Activated naive CD8-positive, alpha-beta T cell treated with anti-CD3 and anti-CD28 coated beads, Interleukin-2, amount 10 ng/mL, durations not matched to agents 7 days and 5 days (primary cell): ENCODE results near the gene IGF2BP2. TPM values are rescaled to one million over a fixed set of nuclear protein-coding genes. Genes with fewer than 3 reads are reported as not detected.
"Not testable (repeated sequence)": the region's sequence is repeated elsewhere in the genome, so short reads cannot be mapped to it uniquely, and the experiment has no call there.

Experiments used
- ATAC-seq: fragments of 150-1000 bp; cut with Tn5 transposase; one replicate; pipeline ENCODE4 v1.10.0; 2021; ENCODE audit warnings: low read depth, moderate library complexity
- POLR2A ChIA-PET: fragments of 350-600 bp; sonication (Branson Sonifier 250); formaldehyde crosslinking; loops from one replicate; lab custom pipeline; 2021; ENCODE audit warnings: antibody characterized with exemption; lab: Charles Lee
- DNase-seq: peaks from one replicate; pipeline ENCODE4 v3.0.0; 2021
- H3K27ac Mint-ChIP-seq: one replicate; pipeline ENCODE4 v1.8.0; 2022; ENCODE audit warnings: mild to moderate bottlenecking, mixed read lengths
- H3K27me3 Mint-ChIP-seq: one replicate; pipeline ENCODE4 v1.8.0; 2022; ENCODE audit warnings: mild to moderate bottlenecking, moderate library complexity, mixed read lengths
- H3K36me3 Mint-ChIP-seq: one replicate; pipeline ENCODE4 v1.8.0; 2021; ENCODE audit warnings: mild to moderate bottlenecking, mixed read lengths
- H3K4me1 Mint-ChIP-seq: one replicate; pipeline ENCODE4 v1.8.0; 2021; ENCODE audit warnings: mixed read lengths
- H3K4me3 Mint-ChIP-seq: one replicate; pipeline ENCODE4 v1.8.0; 2022; ENCODE audit warnings: mild to moderate bottlenecking, moderate library complexity, mixed read lengths
- H3K9me3 Mint-ChIP-seq: one replicate; pipeline ENCODE4 v1.8.0; 2021; ENCODE audit warnings: mixed read lengths
- total RNA-seq, 2 experiments: library from RNA; stranded (reverse); gene quantifications; one replicate each; pipeline ENCODE4 v1.2.3, GENCODE V29; 2021

IGF2BP2 gene
- total RNA-seq, 2 experiments from 2014 or later, result 0.11 to 1.2 TPM

- Mint-ChIP-seq H3K27ac (no peak overlapping the region), H3K4me1 (no peaks in the 10 kb centered on the region), H3K36me3 (no peaks in the 10 kb centered on the region), H3K27me3 (peaks cover 4% of the 10 kb centered on the region), H3K9me3 (no peaks in the 10 kb centered on the region), H3K4me3 (no peak overlapping the region)
- no peak for ATAC-seq
- DNase-seq, result no peak
- POLR2A ChIA-PET, result no interaction called here
Observed at GRCh38 chr3:185655426-185656320, 169.2 kb downstream of the IGF2BP2 start.

- H3K36me3 Mint-ChIP-seq, result no peaks in the 10 kb centered on the region
- ATAC-seq (no peak), DNase-seq (no peak)
- H3K4me1 Mint-ChIP-seq, result no peaks in the 10 kb centered on the region
- no peak overlapping the region for H3K27ac Mint-ChIP-seq
- H3K9me3 Mint-ChIP-seq, result no peaks in the 10 kb centered on the region
- H3K4me3 Mint-ChIP-seq, result no peak overlapping the region
- peaks cover 4% of the 10 kb centered on the region for H3K27me3 Mint-ChIP-seq
- POLR2A ChIA-PET, result no interaction called here
Observed at GRCh38 chr3:185654758-185655145, 170.1 kb downstream of the IGF2BP2 start.

GRCh38 chr3:185653949-185654757, 170.7 kb downstream of the IGF2BP2 start:
- no peaks in the 10 kb centered on the region for H3K36me3 Mint-ChIP-seq
- ATAC-seq (no peak), DNase-seq (no peak)
- no peaks in the 10 kb centered on the region for H3K9me3 Mint-ChIP-seq
- H3K27ac Mint-ChIP-seq, result no peak overlapping the region
- POLR2A ChIA-PET, result no interaction called here
- no peak overlapping the region for H3K4me3 Mint-ChIP-seq
- no peaks in the 10 kb centered on the region for H3K4me1 Mint-ChIP-seq
- peaks cover 4% of the 10 kb centered on the region for H3K27me3 Mint-ChIP-seq

GRCh38 chr3:185651971-185652370, 172.9 kb downstream of the IGF2BP2 start:
- Mint-ChIP-seq H3K27me3 (peaks cover 3% of the 10 kb centered on the region), H3K9me3 (no peaks in the 10 kb centered on the region), H3K36me3 (no peaks in the 10 kb centered on the region), H3K27ac (no peak overlapping the region), H3K4me3 (no peak overlapping the region), H3K4me1 (no peaks in the 10 kb centered on the region)
- ATAC-seq, result no peak
- DNase-seq, result no peak
- POLR2A ChIA-PET, result no interaction called here

GRCh38 chr3:185649414-185649813, 175.4 kb downstream of the IGF2BP2 start:
- Mint-ChIP-seq H3K36me3 (no peaks in the 10 kb centered on the region), H3K27me3 (peaks cover 5% of the 10 kb centered on the region), H3K27ac (no peak overlapping the region), H3K4me3 (no peak overlapping the region), H3K4me1 (no peaks in the 10 kb centered on the region), H3K9me3 (no peaks in the 10 kb centered on the region)
- DNase-seq (no peak), ATAC-seq (no peak)
- POLR2A ChIA-PET, result no interaction called here

- POLR2A ChIA-PET, result no interaction called here
- H3K4me3 Mint-ChIP-seq, result no peak overlapping the region
Observed at GRCh38 chr3:185648396-185648795, 176.4 kb downstream of the IGF2BP2 start.

GRCh38 chr3:185647880-185648210, 177.0 kb downstream of the IGF2BP2 start:
- H3K4me1 Mint-ChIP-seq, result no peaks in the 10 kb centered on the region
- H3K9me3 Mint-ChIP-seq, result no peaks in the 10 kb centered on the region
- H3K27ac Mint-ChIP-seq, result no peak overlapping the region
- DNase-seq (no peak), ATAC-seq (no peak)
- no peaks in the 10 kb centered on the region for H3K36me3 Mint-ChIP-seq
- no peak overlapping the region for H3K4me3 Mint-ChIP-seq
- H3K27me3 Mint-ChIP-seq, result peaks cover 2% of the 10 kb centered on the region
- POLR2A ChIA-PET, result no interaction called here

More at GRCh38 chr3:185648396-185648795, 176.4 kb downstream of the IGF2BP2 start:
- DNase-seq (no peak), ATAC-seq (no peak)
- H3K9me3 Mint-ChIP-seq, result no peaks in the 10 kb centered on the region
- H3K4me1 Mint-ChIP-seq, result no peaks in the 10 kb centered on the region
- no peak overlapping the region for H3K27ac Mint-ChIP-seq
- H3K36me3 Mint-ChIP-seq, result no peaks in the 10 kb centered on the region
- H3K27me3 Mint-ChIP-seq, result peaks cover 3% of the 10 kb centered on the region

- no peak overlapping the region for H3K4me3 Mint-ChIP-seq
- no peaks in the 10 kb centered on the region for H3K4me1 Mint-ChIP-seq
Observed at GRCh38 chr3:185647134-185647879, 177.5 kb downstream of the IGF2BP2 start.

GRCh38 chr3:185646382-185647133, 178.3 kb downstream of the IGF2BP2 start:
- POLR2A ChIA-PET, result no interaction called here
- H3K27ac Mint-ChIP-seq, result no peak overlapping the region
- no peak overlapping the region for H3K4me3 Mint-ChIP-seq
- ATAC-seq (no peak), DNase-seq (no peak)
- no peaks in the 10 kb centered on the region for H3K36me3 Mint-ChIP-seq
- H3K4me1 Mint-ChIP-seq, result no peaks in the 10 kb centered on the region
- no peaks in the 10 kb centered on the region for H3K9me3 Mint-ChIP-seq
- H3K27me3 Mint-ChIP-seq, result peaks cover 2% of the 10 kb centered on the region

More at GRCh38 chr3:185647134-185647879, 177.5 kb downstream of the IGF2BP2 start:
- Mint-ChIP-seq H3K27me3 (peaks cover 2% of the 10 kb centered on the region), H3K9me3 (no peaks in the 10 kb centered on the region), H3K36me3 (no peaks in the 10 kb centered on the region), H3K27ac (no peak overlapping the region)
- DNase-seq (no peak), ATAC-seq (no peak)
- POLR2A ChIA-PET, result no interaction called here

GRCh38 chr3:185645596-185646381, 179.1 kb downstream of the IGF2BP2 start:
- no peak overlapping the region for H3K4me3 Mint-ChIP-seq
- H3K9me3 Mint-ChIP-seq, result no peaks in the 10 kb centered on the region
- POLR2A ChIA-PET, result no interaction called here
- H3K4me1 Mint-ChIP-seq, result no peaks in the 10 kb centered on the region
- ATAC-seq (no peak), DNase-seq (no peak)
- H3K27me3 Mint-ChIP-seq, result peaks cover 2% of the 10 kb centered on the region
- H3K36me3 Mint-ChIP-seq, result no peaks in the 10 kb centered on the region
- no peak overlapping the region for H3K27ac Mint-ChIP-seq

- H3K4me3 Mint-ChIP-seq, H3K27ac Mint-ChIP-seq, POLR2A ChIA-PET, ATAC-seq, H3K9me3 Mint-ChIP-seq, DNase-seq, H3K27me3 Mint-ChIP-seq, H3K4me1 Mint-ChIP-seq, H3K36me3 Mint-ChIP-seq: not testable (repeated sequence)
Observed at GRCh38 chr3:185645191-185645590, 179.7 kb downstream of the IGF2BP2 start.

GRCh38 chr3:185640308-185640707, 184.5 kb downstream of the IGF2BP2 start:
- Mint-ChIP-seq H3K36me3 (no peaks in the 10 kb centered on the region), H3K27me3 (no peaks in the 10 kb centered on the region), H3K4me1 (no peaks in the 10 kb centered on the region), H3K9me3 (no peaks in the 10 kb centered on the region), H3K27ac (no peak overlapping the region), H3K4me3 (no peak overlapping the region)
- POLR2A ChIA-PET, result no interaction called here
- DNase-seq (no peak), ATAC-seq (no peak)
